IMR-90 (cell line): ENCODE measurements around the gene RND3. TPM values are rescaled to one million over a fixed set of nuclear protein-coding genes. Genes with fewer than 3 reads are reported as not detected.

Experiments
- ATAC-seq: fragments of 200-7000 bp; cut with Tn5 transposase; 2 replicates; pipeline ENCODE4 v1.9.1; 2020; ENCODE audit warnings: low read depth, mild to moderate bottlenecking, moderate library complexity
- BruUV-seq: library from RNA; stranded (reverse); fragments of 400-500 nt; replicated peaks from 2 replicates; lab custom pipeline; 2021; lab: Mats Ljungman, UMichigan
- CTCF ChIA-PET: fragments of 300-600 bp; formaldehyde crosslinking; extraction: SDS; loops from one replicate; lab custom pipeline; 2021; ENCODE audit warnings: antibody characterized with exemption; lab: Yijun Ruan, JAX
- POLR2A ChIA-PET: fragments of 300-600 bp; sonication (Branson Sonifier 250); formaldehyde crosslinking; loops from one replicate; lab custom pipeline; 2022; ENCODE audit warnings: antibody characterized with exemption; ENCODE audit not compliant: unreplicated experiment; lab: Charles Lee
- DNase-seq: peaks from one replicate; pipeline ENCODE4 v3.0.0; 2013
- H2AFZ ChIP-seq: replicated peaks from 2 replicates; pipeline ENCODE3; 2013; ENCODE audit warnings: low read length, mild to moderate bottlenecking; ENCODE audit not compliant: poor library complexity
- H2AK5ac ChIP-seq: 2 replicates; pipeline ENCODE4 v1.6.1; 2013; ENCODE audit warnings: low read depth, low read length, inconsistent platforms
- H2AK9ac ChIP-seq: replicated peaks from 2 replicates; pipeline ENCODE3; 2013; ENCODE audit warnings: mild to moderate bottlenecking, low read depth, low read length, moderate library complexity; ENCODE audit not compliant: poor library complexity
- H2BK120ac ChIP-seq: 2 replicates; pipeline ENCODE4 v1.6.1; 2013; ENCODE audit warnings: low read depth, low read length, inconsistent platforms
- H2BK15ac ChIP-seq: 3 replicates; pipeline ENCODE4 v1.6.1; 2013; ENCODE audit warnings: low read depth, low read length, inconsistent platforms
- H2BK20ac ChIP-seq: 2 replicates; pipeline ENCODE4 v1.6.1; 2013; ENCODE audit warnings: low read depth, mild to moderate bottlenecking, inconsistent platforms, low read length, moderate library complexity
- H2BK5ac ChIP-seq: 2 replicates; pipeline ENCODE4 v1.6.1; 2013; ENCODE audit warnings: mild to moderate bottlenecking, low read depth, low read length, inconsistent platforms; ENCODE audit not compliant: poor library complexity, severe bottlenecking
- H3K14ac ChIP-seq: replicated peaks from 2 replicates; pipeline ENCODE4 v1.6.1; 2013; ENCODE audit warnings: low read depth, low read length, inconsistent platforms
- H3K18ac ChIP-seq: 2 replicates; pipeline ENCODE4 v1.6.1; 2013; ENCODE audit warnings: low read depth, low read length, control low read depth
- H3K23ac ChIP-seq: 2 replicates; pipeline ENCODE4 v1.6.1; 2013; ENCODE audit warnings: low read depth, low read length, inconsistent platforms
- H3K27ac ChIP-seq: 2 replicates; pipeline ENCODE4 v1.5.1; 2013; ENCODE audit warnings: mild to moderate bottlenecking, control low read depth, low read length; ENCODE audit not compliant: insufficient read depth
- H3K27me3 ChIP-seq: 2 replicates; pipeline ENCODE4 v1.6.1; 2013; ENCODE audit warnings: low read length; ENCODE audit not compliant: control insufficient read depth, insufficient read depth
- H3K36me3 ChIP-seq: 2 replicates; pipeline ENCODE4 v1.6.1; 2013; ENCODE audit warnings: low read length, mixed read lengths; ENCODE audit not compliant: control insufficient read depth, insufficient read depth
- H3K4ac ChIP-seq: 2 replicates; pipeline ENCODE4 v1.6.1; 2013; ENCODE audit warnings: low read depth, low read length, inconsistent platforms
- H3K4me1 ChIP-seq: 2 replicates; pipeline ENCODE4 v1.6.1; 2013; ENCODE audit warnings: low read length, mixed read lengths; ENCODE audit not compliant: control insufficient read depth, insufficient read depth
- H3K4me2 ChIP-seq: 2 replicates; pipeline ENCODE4 v1.6.1; 2013; ENCODE audit warnings: low read depth, mild to moderate bottlenecking, control low read depth, low read length, moderate library complexity
- H3K4me3 ChIP-seq: 2 replicates; pipeline ENCODE4 v1.5.1; 2013; ENCODE audit warnings: low read depth, mild to moderate bottlenecking, control low read depth, low read length, moderate library complexity; ENCODE audit not compliant: insufficient read depth
- H3K56ac ChIP-seq: 2 replicates; pipeline ENCODE4 v1.6.1; 2013; ENCODE audit warnings: low read length, inconsistent platforms; ENCODE audit not compliant: insufficient read depth; ENCODE audit errors: extremely low read depth
- H3K79me1 ChIP-seq, 2 experiments: 2 replicates each; pipeline ENCODE4 v1.6.1; 2013; ENCODE audit warnings: low read length in 2 of 2, inconsistent platforms in 1 of 2, low read depth in 1 of 2
- H3K9ac ChIP-seq: 2 replicates; pipeline ENCODE4 v1.6.1; 2013; ENCODE audit warnings: low read depth, low read length, control low read depth
- H3K9me1 ChIP-seq: 2 replicates; pipeline ENCODE4 v1.6.1; 2013; ENCODE audit warnings: low read length, inconsistent platforms; ENCODE audit not compliant: insufficient read depth
- H3K9me3 ChIP-seq: 2 replicates; pipeline ENCODE4 v1.6.1; 2013; ENCODE audit warnings: low read length; ENCODE audit not compliant: control insufficient read depth, insufficient read depth
- H4K20me1 ChIP-seq: 2 replicates; pipeline ENCODE4 v1.6.1; 2013; ENCODE audit warnings: low read length, inconsistent platforms; ENCODE audit not compliant: insufficient read depth
- H4K5ac ChIP-seq: 2 replicates; pipeline ENCODE4 v1.6.1; 2013; ENCODE audit warnings: mild to moderate bottlenecking, low read depth, low read length, control low read depth
- H4K8ac ChIP-seq, 2 experiments: 2 replicates each; pipeline ENCODE4 v1.6.1; 2013; ENCODE audit warnings: low read depth in 2 of 2, low read length in 2 of 2, control low read depth in 1 of 2, inconsistent platforms in 1 of 2
- H4K91ac ChIP-seq: 2 replicates; pipeline ENCODE4 v1.6.1; 2013; ENCODE audit warnings: low read depth, low read length, inconsistent platforms; ENCODE audit not compliant: insufficient read depth
- CEBPB ChIP-seq: IDR thresholded peaks from 2 replicates; pipeline ENCODE4 v1.6.1; 2012; ENCODE audit warnings: low read depth, low read length, improper control_type of control experiment
- WGBS, 2 experiments: methylation state at CpG; one replicate each; pipeline versions ENCODE4 v1.1.5 to v1.1.7; 2013; ENCODE audit warnings: missing lambda C conversion rate in 2 of 2; ENCODE audit not compliant: insufficient read length in 1 of 2; ENCODE audit errors: extremely low coverage in 2 of 2; 5-methylcytosine and 5-hydroxymethylcytosine counted together
- dilution Hi-C: fragments of 300-500 bp; cut with HindIII; formaldehyde crosslinking; loops from one replicate; pipeline ENCODE4 v1.14.3; 2018; ENCODE audit warnings: low sequenced_read_pairs; ENCODE audit not compliant: unreplicated experiment
- in situ Hi-C: fragments of 300-500 bp; cut with MboI; formaldehyde crosslinking; loops from 3 replicates; pipeline ENCODE4 v1.14.3; 2019; ENCODE audit warnings: low sequenced_read_pairs, inconsistent platforms, mixed read lengths
- intact Hi-C: fragments of 100-400 bp; cut with micrococcal nuclease; formaldehyde crosslinking; loops from 2 replicates; pipeline ENCODE4 v1.10.0; 2022
- polyA plus RNA-seq, 3 experiments: library from polyadenylated mRNA; depleted of rRNA; stranded (reverse); fragments of >200 nt; gene quantifications; 2 replicates each; pipeline ENCODE4 v1.2.3, GENCODE V29; 2012; ENCODE audit warnings: low replicate concordance in 1 of 3
- total RNA-seq: library from RNA; depleted of rRNA; stranded (reverse); fragments of >200 nt; gene quantifications from 2 replicates; pipeline ENCODE4 v1.2.3, GENCODE V29; 2012
- TF ChIP-seq, protein P1 (sequence below): fragments of 150-350 bp; IDR thresholded peaks from 2 replicates; pipeline ENCODE4 v1.6.1; 2017; ENCODE audit warnings: mild to moderate bottlenecking, antibody characterized with exemption, low read length, low read depth

The RND3 gene
- total and polyA plus RNA-seq, 2 of the 4 experiments (the other 2 are of a cell fraction) = 111 to 449 TPM

DNA sequence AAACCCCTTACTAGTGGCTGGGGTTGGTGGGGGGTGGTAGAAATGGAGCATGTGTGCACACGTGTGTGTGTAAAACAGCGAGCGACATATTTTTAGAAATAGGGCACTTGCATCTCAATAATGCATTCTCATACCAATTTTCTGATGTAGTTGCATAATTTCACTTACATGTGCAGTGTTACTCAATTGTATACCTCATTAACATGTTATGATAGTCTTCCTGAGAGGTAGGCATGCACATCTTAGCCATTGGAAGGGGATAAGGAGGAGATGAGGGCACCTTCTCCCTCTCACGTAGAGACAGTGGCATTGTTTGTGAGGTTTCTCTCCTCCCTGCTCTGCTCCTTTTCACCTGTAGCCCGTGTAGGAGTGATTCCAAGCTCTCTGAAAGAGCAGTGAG, 44.6 kb upstream of the RND3 start:
- BruUV-seq = no TSS peak
- Histone ChIP-seq H4K20me1 (no peaks in the 10 kb centered on the region), H2AK9ac (no peak overlapping the region), H3K4me1 (peaks cover 29% of the 10 kb centered on the region), H4K5ac (peak overlapping the region; percentile 95), H2BK20ac (peak overlapping the region; percentile 79), H3K23ac (peak overlapping the region; percentile 80), H3K27me3 (no peaks in the 10 kb centered on the region), H3K4me3 (no peak overlapping the region), H2AK5ac (peak overlapping the region; percentile 96), H2BK15ac (peak overlapping the region; percentile 94), H3K56ac (0 out of 2 replicates have a peak overlapping the region, but pooled peaks have one; percentile 24), H3K14ac (peak overlapping the region; percentile 88), H3K4ac (peak overlapping the region; percentile 89), H3K9ac (no peak overlapping the region), H3K4me2 (no peak overlapping the region; the same call in 1 of the 2 replicates), H3K18ac (peak overlapping the region; percentile 97), H3K9me1 (peaks cover 24% of the 10 kb centered on the region), H2AFZ (no peak overlapping the region), H3K9me3 (no peaks in the 10 kb centered on the region), H4K91ac (peak overlapping the region; percentile 95), H3K27ac (peak overlapping the region; percentile 97), H2BK5ac (peak overlapping the region; percentile 85), H3K36me3 (no peaks in the 10 kb centered on the region), H2BK120ac (peak overlapping the region; percentile 81), H4K8ac (peak overlapping the region; percentile 67 to 89), H3K79me1 (peaks cover 22 to 32% of the 10 kb centered on the region in 2 experiments)
- no peak for DNase-seq
- no peak for ATAC-seq
- TF ChIP-seq CEBPB = peak; percentile 40; the same call in 1 of the 2 replicates
- TF ChIP-seq, protein P1, sequence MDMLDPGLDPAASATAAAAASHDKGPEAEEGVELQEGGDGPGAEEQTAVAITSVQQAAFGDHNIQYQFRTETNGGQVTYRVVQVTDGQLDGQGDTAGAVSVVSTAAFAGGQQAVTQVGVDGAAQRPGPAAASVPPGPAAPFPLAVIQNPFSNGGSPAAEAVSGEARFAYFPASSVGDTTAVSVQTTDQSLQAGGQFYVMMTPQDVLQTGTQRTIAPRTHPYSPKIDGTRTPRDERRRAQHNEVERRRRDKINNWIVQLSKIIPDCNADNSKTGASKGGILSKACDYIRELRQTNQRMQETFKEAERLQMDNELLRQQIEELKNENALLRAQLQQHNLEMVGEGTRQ = no peak
- POLR2A ChIA-PET = no interaction called here
- WGBS, 2 experiments = no CpG with 5 or more reads among the region's 5 CpGs
- CTCF ChIA-PET = no interaction called here
- in situ Hi-C loops (no loop called here), intact Hi-C loops (no loop called here), dilution Hi-C loops (no loop called here)
